Femur (tissue), 1 donor: ENCODE data around the gene MAP4K2.
A peak's percentile ranks its signal among the peaks of the same experiment; 100 is the strongest.

ENCODE experiments used
- DNase-seq: peaks from one replicate; pipeline ENCODE4 v3.0.0-alpha.2; 2017

MAP4K2 gene

DNA sequence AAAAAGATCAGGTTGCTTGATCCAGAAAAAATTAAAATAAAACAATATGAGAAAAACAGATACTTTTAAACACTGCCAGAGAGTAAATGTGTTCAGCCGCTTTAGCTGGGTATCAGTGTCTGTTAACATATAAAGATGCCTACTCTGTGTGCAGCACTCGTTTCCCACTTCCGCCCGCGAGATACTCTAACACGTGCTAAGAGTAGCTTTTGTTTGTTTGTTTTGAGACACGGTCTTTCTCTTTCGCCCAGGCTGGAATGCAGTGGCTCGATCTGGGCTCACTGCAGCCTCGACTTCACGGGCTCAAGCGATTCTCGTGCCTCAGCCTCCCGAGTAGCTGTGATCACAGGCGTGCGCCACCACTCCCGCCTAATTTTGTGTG is 7.9 kb upstream of the MAP4K2 start:
- DNase-seq = no peak

DNA sequence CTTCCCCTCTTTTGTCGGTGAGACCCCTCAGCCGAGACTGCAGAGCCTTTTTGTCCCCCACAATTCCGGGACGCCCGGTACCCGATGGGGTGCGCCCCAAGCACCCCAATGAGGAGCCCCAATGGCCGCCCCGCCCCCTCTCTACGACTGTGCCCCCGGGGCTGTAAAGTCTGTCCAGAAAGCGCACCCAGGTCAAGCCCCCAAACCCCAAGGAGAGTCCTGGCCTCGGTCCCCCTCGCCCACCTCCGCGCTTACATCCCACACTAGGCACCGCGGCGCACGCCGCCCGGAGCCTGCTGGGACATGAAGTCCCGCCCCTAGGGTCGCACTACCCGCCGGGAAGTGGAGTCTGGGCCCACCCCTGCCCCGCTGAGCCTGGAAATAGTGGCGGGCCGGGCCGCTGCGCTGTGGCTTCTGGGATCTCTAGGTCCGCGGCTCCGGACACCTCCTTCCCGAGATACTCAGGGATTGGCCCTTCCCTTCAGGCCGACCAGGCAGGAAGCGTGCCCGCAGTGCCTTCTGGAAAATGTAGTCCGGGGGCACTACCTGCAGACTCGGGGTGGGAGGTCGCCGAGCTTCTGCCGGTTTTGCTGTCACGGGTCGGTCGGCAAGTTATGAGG is 7.4 kb upstream of the MAP4K2 start, which contains the start of gene MEN1:
MEN1 (minus strand) TSS at position 281 of the 620 bp plus-strand sequence. CDS start 442 bp downstream, outside the sequence.
- peak; percentile 98 for DNase-seq

DNA sequence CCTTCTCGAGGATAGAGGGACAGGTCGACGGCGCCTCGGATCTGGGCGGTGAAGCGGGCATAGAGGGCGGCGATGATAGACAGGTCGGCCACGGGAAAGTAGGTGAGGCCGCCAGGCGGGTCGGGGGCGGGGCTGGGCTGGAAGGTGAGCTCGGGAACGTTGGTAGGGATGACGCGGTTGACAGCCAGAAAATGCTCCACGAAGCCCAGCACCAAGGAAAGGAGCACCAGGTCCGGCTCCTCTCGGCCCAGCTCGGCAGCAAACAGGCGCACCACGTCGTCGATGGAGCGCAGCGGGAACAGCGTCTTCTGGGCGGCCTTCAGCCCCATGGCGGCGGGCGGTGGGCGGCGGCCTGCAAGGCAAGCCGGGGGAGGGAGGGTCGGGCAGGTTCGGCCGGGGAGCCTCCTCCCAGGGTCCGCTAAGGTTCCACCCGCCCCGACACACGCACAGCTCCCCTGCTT is 6.8 kb upstream of the MAP4K2 start:
- no peak for DNase-seq

DNA sequence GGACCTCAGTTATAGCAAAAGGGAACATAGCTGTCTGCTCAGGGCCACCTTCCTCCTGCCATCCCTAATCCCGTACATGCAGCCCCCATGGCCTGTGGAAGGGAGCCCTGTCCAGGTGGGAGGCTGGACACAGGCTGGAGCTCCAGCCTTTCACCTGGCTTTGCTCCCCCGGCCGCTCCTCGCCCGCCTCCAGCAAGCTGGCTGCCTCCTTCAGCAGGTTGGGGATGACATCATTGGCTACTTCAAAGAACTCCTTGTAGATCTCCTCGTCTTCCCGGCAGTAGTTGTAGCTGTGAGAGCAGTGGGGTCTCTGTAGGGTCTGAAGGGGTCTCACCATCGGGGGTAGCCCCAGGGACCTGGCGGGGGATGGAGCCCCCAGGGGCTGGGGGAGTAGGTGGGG is 2.5 kb upstream of the MAP4K2 start:
- DNase-seq = no peak

DNA sequence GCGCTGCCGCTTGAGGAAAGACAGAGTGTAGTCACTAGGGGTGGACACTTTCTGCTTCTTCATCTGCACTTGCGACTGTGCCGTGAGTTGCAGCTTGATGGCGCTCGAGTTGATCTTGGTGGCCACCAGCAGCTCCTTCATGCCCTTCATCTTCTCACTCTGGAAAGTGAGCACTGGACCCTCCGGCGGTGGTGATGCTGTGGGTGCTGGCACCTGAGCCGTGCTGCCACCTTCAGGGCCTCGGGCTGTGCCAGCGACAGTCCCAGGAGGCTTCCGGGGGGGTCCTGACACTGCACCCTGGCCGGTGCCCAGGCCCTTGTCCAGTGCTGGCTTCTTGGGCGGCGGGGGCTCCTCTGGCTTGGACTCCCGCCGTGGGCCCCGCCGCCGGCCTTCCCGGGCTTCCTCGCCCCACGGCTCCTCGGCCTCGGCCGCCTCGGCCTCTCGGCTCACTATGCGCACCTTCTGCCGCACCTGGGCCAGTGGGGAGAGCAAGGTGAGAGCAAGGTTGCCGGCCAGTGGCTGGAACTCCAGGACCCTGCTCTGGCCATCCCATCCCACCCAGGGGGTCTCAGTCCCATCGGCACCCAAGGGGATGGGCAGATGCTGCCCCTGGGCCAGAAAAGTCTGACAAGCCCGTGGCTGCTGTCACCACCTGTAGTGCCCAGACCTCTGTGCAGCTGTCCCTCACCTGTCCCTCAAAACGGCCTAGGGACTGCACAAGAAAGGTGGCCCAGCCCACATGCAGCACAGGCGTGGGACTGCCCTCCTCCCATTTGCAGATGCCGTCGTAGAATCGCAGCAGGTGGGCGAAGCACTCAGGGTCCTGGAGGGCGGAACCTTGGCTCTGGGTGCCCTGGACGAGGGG is 1.6 kb upstream of the MAP4K2 start:
- no peak for DNase-seq

DNA sequence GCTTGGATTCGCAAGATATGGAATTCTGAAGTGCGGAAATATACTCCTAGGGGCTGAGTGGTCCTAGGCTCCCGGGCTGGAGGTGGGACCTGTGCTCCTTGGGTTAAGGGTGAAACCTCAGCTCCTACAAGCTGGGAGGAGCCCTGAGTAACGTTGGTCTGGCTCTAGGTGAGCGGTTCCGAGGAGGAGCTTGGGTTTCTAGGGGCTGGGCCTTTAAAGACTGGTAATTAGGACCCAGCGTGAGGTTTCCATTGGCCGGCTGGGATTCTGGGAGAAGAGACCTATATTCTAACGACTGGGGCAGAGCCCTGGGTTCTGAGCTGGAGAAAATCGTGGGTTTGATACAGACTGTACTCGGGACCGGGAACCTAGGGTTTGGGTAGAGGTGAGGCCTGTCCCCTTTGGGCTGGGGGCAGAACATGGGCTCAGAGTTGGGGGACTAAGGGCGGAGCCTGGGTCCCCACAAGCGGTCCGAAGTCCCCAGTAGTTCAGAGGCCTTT is 882 bp upstream of the MAP4K2 start:
- no peak for DNase-seq

DNA sequence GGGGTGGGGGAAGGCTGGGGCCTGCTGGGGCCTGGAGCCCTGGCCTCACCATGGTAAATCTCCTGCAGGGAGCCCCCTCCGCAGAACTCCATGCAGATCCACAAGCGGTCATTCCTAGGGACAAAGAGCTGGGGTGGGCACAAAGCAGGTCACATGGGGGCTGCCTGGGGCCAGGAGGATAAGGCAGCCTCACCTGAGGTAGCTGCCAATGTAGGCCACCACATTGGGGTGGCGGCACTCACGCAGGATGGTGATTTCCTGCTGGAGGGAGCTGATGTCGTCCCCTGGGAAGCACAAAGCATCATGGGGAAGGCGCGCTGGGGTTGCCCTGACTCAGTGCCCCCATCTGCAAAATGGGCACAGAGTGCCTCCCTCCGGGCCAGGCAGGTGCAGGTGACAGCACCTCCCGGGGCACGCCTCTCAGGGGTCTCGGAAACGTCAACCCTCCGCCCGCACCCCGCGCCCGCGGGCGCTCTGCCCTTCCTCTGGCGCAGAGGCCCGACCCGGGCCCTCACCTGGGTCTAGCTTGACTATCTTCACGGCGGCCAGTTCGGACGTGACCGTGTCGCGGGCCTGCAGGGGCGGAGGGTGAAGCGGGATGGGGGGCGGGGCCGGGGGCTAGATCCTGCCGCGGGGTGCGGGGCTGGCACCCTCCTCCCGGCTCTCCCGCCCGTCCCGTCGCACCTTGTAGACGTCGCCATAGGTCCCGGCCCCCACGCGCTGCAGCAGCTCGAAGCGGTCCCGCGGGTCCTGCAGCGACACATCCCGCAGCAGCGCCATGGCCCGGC is 450 bp downstream of the MAP4K2 start:
- no peak for DNase-seq

DNA sequence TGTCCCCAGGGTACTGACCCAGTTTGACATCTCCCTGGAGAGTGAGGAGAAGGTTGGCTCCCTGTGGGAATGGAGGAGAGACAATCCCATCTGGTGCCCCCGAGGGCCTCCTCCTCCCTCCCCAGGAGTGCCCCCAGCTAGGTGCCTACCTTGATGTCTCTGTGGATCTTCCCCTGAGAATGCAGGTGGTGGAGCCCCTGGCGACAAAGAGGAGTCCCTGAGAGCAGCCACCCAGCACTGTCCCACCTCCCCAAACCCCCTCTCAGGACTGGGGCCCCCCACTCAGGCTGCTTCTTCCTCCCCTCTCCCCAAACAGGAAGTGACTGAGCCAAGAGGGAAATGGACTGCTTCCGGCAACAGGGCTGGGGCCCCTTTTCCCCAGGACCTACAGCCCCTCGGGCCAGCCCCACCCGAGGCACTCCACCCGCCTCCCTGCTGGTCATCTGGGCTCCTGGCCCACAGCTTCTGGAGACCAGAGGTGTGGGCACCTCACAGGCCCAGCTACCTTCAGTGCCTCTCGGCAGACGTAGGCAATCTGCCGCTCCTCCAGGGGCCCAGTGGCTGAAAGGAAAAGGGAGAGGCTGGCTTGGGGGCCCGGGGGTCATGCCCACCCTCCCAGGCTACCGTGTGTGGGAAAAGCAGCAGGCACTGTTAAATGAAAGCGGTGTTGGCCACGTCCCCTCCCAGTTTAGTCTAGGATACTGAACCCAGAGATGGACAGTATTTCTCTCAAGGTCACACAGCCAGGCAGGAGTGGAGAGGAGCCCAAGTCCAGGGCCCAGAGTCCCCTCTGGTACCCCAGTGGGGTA is 1.2 kb downstream of the MAP4K2 start:
- no peak for DNase-seq

DNA sequence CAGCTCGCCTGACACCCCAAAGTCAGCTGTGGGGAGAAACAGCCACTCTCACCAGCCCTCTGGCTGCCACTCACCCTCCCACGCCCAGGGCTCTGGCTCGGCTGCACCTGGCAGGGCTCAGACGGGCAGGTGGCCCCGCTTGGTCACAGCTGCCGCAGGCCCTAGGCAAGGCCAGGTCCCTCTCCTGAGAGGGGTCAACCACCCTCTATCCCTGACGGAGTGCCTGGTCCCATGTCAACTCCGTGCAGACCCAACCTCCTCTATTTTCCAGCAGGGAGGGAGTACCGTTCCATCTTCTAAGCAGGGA is 1.9 kb downstream of the MAP4K2 start:
- DNase-seq = no peak

DNA sequence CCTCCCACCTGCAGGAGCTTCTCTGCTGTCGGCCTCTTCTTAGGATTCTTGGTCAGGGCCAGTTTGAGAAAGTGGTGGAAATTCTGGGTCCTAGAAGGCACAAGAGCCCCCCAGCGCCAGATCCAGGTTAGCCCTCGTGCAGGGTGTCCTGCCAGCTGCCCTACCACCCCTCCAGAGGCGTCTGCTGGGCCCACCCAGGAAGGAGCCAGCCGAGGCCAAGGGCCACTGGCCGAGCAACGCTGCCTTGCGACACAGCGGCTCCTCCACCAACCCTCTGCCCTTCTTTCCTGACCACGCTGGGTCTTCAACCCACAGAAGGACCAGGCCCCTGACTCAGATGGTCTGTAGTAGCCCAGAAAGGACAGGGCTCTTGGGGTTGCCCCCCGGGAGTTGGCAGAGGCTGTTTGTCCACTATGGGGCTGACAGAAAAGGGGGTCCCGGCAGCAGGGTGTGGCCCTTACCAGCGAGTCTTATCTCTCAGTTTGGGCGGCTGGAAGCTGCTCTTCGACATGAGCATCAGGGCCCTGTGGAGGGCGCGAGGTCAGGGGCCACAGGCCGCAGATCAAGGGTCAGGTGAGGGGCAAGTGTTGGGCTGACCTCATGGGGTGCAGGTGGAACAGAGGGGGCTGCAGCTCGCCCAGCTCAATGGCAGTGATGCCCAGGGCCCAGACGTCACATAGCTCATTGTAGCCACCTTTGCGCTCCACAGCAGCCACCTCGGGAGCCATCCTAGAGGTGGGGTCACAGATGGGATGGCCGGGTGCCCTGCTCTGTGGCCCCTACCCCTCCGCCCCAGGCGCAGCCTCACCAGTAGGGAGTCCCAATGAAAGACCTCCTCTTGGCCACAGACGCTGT is 2.5 kb downstream of the MAP4K2 start:
- no peak for DNase-seq

DNA sequence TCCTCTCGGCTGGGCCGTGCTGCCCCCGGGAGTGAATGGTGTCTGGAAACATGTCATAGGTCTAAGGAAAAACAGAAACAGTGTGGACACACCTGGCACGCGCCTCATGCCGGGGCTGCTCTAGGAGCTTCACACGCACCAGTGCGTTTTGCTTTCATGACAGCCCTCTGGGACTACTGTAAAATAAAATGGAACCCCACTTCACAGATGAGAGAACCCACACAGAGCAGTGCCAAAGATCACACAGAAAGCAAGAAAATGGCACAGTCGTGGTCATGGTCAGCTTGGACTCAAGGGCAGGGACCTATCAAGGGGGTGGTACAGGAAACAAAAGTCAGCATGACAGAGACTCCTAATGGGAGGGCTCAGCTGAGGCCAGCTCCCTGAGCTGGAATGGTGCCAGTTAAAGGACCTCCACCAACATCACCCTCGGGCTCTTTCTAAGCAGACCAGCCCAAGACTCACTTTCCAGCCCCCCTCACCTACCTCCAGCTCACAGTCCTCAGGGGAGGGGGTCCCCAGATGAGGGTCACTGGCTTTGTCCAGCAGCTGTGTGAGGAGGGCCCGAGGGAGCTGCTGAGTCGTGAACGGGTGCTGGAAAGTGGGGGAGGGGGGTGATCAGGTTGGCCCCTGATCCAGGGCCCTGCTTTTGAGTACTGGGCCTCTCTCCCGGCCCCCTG is 3.3 kb downstream of the MAP4K2 start:
- no peak for DNase-seq

DNA sequence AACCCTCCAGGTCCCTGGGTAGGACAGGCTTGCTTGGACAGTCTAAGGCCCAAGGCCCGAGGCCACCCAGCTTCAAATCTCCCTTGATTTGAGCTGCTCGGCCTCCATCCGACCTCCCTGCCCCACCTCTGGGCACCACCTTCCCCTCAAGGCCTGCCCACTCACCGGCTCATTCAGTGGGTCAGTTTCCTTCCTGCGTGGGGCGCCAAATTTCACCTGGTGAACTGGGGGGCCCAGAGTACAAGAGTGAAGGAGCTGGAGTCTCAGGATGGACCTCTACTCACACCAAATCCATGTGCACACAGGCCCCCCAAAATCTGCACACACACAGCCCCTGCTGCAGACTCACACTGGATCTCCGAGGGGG is 3.8 kb downstream of the MAP4K2 start:
- DNase-seq = no peak

DNA sequence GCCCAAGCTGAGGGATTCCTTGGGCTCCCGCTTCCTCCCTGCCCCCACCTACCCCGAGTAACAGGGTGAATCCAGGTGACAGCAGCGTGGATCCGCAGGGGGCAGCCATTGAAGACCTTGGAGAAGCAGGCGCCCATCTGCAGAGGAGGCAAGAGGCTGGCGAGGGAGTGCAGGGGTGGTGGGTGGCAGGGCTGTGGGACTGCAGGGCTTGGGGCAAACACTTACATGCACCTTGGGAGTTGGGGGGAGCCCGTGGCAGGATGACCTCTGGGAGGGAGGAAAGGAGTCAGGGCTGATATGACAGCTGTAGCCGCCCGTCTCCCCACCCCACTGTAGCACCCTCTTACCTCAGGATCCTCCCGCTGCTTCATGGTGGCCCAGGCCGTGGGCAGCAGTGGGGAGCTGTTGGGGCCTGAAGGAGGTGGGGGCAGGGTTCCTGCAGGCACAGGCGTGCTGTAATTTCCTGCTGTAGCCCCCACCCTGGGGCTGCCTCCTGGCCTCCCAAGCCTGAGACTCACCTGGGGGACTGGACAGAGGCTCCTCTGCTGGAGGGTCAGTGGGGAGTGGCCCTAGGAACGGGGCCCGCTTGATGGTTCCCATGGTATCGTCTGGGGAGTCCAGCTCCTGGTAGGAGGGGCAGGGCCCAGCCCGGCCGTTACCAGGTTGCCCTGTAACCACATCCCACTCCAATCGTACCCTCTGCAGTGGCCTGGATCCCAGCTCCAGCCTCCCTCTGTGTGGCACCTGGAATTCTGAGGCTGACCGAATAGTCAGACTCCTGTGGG is 6.1 kb downstream of the MAP4K2 start:
- DNase-seq = no peak

DNA sequence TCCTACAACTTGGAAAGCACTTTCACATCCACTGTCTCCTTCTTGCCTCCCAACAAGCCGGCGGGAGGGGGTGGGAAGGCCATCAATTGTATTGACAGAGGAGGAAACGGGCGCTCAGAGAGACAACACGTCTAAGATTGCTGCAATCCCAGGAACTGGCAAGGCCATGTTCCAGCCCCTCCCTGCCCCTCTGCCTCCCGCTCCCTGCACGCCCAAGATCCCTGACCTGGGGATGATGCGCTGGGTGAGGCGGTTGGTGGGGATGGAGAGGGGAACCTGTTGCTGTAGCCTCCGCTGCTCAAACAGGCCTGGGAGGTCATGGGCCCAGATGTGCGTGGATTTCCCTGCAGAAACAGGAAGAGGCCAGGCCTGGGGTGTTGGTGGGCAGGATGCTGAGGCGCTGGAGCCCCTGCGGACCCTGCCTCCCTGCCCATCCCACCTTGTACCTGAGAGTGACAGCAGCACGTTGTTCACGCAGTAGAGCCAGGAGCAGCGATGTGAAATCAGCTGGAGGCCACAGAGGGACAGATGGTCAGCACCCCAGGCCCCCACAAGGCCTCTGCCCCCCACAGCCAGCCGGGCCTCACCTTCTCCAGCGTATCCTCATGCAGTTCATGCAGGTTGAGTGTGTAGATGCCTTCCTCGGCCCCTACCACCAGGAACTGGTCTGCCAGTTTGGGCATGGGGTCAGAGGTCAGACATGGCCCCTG is 6.8 kb downstream of the MAP4K2 start:
- DNase-seq = no peak

DNA sequence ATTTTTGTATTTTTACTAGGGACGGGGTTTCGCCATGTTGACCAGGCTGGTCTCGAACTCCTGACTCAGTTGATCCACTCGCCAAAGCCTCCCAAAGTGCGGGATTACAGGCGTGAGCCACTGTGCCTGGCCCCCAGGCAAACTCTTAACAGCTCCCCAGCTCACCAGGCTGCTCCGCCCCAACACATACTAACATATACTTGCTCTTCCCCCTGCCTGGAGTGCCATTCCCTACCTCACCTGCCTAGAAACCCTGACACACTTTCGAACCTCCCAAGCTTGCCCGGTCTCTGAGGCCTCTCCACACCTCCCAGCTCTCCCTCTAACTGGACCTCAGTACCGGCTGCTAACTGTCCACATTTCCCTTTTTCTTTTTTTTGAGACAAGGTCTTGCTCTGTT is 8.5 kb downstream of the MAP4K2 start:
- DNase-seq = no peak

DNA sequence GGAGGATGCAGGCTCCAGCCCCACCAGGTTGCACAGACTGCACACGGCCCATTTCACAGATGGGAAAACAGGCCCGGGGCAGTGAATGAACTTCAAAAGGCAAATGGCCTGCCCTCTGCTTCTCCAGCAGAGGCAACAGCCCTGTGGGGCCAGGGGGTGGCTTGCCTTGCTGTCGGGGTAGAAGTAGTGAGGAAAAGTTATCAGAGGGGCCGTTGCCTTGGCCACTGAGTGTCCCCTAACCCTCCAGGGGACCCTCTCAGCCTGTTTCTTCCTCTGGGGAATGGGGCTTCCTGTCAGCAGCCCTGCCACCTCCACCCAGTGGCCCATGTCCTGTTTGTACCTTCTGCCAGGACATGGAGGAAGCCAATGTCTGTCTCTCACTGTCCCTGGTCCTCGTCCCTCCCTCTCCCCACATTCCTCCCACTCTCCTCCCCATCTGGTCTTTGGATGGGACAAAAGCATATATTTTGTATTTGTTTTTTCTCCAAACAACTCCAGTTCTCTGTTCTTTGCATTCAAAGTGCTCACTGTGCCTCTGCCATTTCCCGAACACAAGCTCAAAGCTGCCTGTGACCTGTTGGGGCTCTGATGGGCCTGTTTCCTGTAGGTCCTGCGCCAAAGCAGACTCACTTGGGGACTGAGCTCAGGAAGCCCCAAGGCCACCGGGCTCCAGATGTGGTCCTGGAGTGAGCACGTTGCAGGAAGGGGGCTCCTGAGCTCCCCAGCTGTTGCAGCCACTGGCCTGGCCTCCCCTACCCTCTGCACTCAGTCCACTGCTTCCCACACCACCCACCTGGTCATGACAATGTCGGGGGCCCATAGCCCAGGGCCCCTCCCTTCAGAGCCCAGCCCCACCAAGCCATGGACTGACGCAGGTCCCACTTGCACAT is 9.5 kb downstream of the MAP4K2 start:
- DNase-seq = peak; percentile 49

DNA sequence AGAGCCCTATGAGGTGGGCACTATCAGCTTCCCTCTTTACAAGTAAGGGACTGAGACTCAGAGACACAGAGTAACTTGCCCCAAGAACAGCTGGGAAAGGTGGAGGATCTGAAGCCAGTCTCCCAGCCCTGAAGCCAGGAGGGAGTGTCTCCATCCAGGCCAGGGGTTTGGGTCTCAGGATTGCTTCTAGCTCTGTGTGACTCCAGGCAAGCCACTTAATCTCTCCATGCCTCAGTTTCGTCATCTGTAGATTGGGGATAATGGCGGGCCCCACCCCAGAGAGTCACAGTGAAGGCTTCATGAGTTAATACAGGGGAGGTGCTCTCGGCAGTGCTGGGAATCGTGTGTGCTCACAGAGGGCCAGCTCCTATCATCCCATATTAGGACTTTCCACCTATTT is 10.5 kb downstream of the MAP4K2 start:
- DNase-seq = no peak

DNA sequence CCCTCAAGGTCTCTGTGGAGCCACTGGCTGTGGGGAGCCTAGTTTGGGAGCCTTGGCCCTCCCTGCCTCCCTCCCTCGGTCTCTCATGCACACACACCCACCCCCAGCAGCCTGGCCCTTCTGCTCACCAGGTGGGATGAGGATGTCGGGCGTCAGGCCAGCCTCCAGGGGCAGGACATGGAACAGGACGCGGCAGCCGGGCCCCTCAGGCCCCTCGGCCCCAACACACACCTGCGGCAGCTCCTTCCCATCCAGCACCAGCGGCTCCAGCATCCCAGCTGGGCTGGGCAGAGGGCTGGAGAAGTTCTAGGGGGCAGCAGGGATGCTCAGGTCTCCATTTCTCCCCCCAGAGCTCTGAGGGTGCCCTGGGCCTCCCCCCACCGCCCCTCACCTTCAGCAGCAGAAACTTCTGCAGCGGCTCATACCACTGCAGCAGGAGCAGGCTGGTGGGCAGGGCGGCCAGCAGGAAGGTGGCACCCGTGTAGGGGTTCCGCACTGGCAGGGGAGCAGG is 11.2 kb downstream of the MAP4K2 start:
- no peak for DNase-seq
